Endothelial cell of umbilical vein (primary cell): Measurements from ENCODE around the gene KRTAP4-3. TPM values are rescaled to one million over a fixed set of nuclear protein-coding genes. Genes with fewer than 3 reads are reported as not detected.

ENCODE experiments used
- BruUV-seq: library from RNA; stranded (reverse); fragments of 400-500 nt; replicated peaks from 2 replicates; lab custom pipeline; 2021; lab: Mats Ljungman, UMichigan
- CTCF ChIA-PET: fragments of 300-600, 350-600 bp; sonication (Branson Sonifier 250); formaldehyde crosslinking; loops from one replicate; lab custom pipeline; 2021; ENCODE audit warnings: antibody characterized with exemption, inconsistent platforms; lab: Charles Lee
- POLR2A ChIA-PET: fragments of 300-600, 350-600 bp; sonication (Branson Sonifier 250); formaldehyde crosslinking; loops from one replicate; lab custom pipeline; 2021; ENCODE audit warnings: antibody characterized with exemption, inconsistent platforms; lab: Charles Lee
- DNase-seq: peaks from one replicate; pipeline ENCODE4 v3.0.0-alpha.2; 2011; ENCODE audit warnings: low read depth, low spot score
- FAIRE-seq: peaks from 2 replicates; lab custom pipeline; 2011; peaks lifted over from hg19 to GRCh38; lab: Jason Lieb, UNC
- H2AFZ ChIP-seq: 2 replicates; pipeline ENCODE4 v1.6.0; 2012; ENCODE audit warnings: low read depth, low read length, control low read depth, inconsistent platforms
- H3K27ac ChIP-seq: 2 replicates; pipeline ENCODE4 v1.5.1; 2011; ENCODE audit warnings: low read depth, mild to moderate bottlenecking, control low read depth, low read length, moderate library complexity; ENCODE audit not compliant: insufficient read depth
- H3K27me3 ChIP-seq, 2 experiments: 2 replicates each; pipeline versions ENCODE4 v1.6.0 to v1.6.1; 2011; ENCODE audit warnings: low read length in 2 of 2, mixed read lengths in 1 of 2; ENCODE audit not compliant: control insufficient read depth in 2 of 2, insufficient read depth in 2 of 2
- H3K36me3 ChIP-seq, 2 experiments: 2 replicates in 1 of 2; 3 replicates in 1 of 2; pipeline ENCODE4 v1.5.1; 2011; ENCODE audit warnings: low read length in 2 of 2, mild to moderate bottlenecking in 1 of 2, moderate library complexity in 1 of 2; ENCODE audit not compliant: control insufficient read depth in 2 of 2, insufficient read depth in 2 of 2; ENCODE audit errors: extremely low read depth in 1 of 2
- H3K4me1 ChIP-seq: 3 replicates; pipeline ENCODE4 v1.5.1; 2011; ENCODE audit warnings: mild to moderate bottlenecking, low read length; ENCODE audit not compliant: control insufficient read depth, insufficient read depth; ENCODE audit errors: extremely low read depth
- H3K4me2 ChIP-seq: 2 replicates; pipeline ENCODE4 v1.6.1; 2011; ENCODE audit warnings: low read length, control low read depth, mixed read lengths; ENCODE audit not compliant: insufficient read depth
- H3K4me3 ChIP-seq, 3 experiments: fragments of 200-600 bp in 1 of 3; sonication (generic), shearing (Covaris generic) in 1 of 3; replicated peaks in 1 of 3; 2 replicates each; pipeline ENCODE4 v1.5.1; 2011 to 2016; ENCODE audit warnings: control low read depth in 3 of 3, low read length in 3 of 3, mild to moderate bottlenecking in 2 of 3, inconsistent platforms in 1 of 3, low read depth in 1 of 3, moderate library complexity in 1 of 3; ENCODE audit not compliant: insufficient read depth in 1 of 3
- H3K79me2 ChIP-seq: 2 replicates; pipeline ENCODE4 v1.6.0; 2012; ENCODE audit warnings: low read length, inconsistent platforms; ENCODE audit not compliant: control insufficient read depth, insufficient read depth
- H3K9ac ChIP-seq: replicated peaks from 2 replicates; pipeline ENCODE3; 2011; ENCODE audit warnings: low read length, control low read depth; ENCODE audit not compliant: insufficient read depth; ENCODE audit errors: extremely low read depth
- H3K9me1 ChIP-seq: replicated peaks from 3 replicates; pipeline ENCODE4 v1.6.0; 2011; ENCODE audit warnings: mild to moderate bottlenecking, low read length; ENCODE audit not compliant: control insufficient read depth, insufficient read depth; ENCODE audit errors: extremely low read depth
- H3K9me3 ChIP-seq: replicated peaks from 2 replicates; pipeline ENCODE4 v1.5.1; 2012; ENCODE audit warnings: low read length, inconsistent platforms; ENCODE audit not compliant: control insufficient read depth, insufficient read depth
- H4K20me1 ChIP-seq: replicated peaks from 2 replicates; pipeline ENCODE3; 2011; ENCODE audit warnings: mild to moderate bottlenecking, low read length; ENCODE audit not compliant: control insufficient read depth, insufficient read depth; ENCODE audit errors: extremely low read depth
- EZH2 ChIP-seq: IDR thresholded peaks from 2 replicates; pipeline ENCODE4 v1.6.1; 2012; ENCODE audit warnings: borderline replicate concordance, low read depth, mild to moderate bottlenecking, moderate library complexity, low read length, inconsistent platforms; ENCODE audit not compliant: severe bottlenecking
- GATA2 ChIP-seq: IDR thresholded peaks from 2 replicates; pipeline ENCODE4 v1.7.0; 2011; ENCODE audit warnings: low read depth, mild to moderate bottlenecking, moderate library complexity, mixed read lengths, low read length; ENCODE audit not compliant: insufficient read length, insufficient read depth
- JUN ChIP-seq: IDR thresholded peaks from 2 replicates; pipeline ENCODE4 v1.6.1; 2011; ENCODE audit warnings: borderline replicate concordance, low read depth; ENCODE audit not compliant: insufficient read length, insufficient read depth
- MAX ChIP-seq: IDR thresholded peaks from 2 replicates; pipeline ENCODE4 v1.6.1; 2011; ENCODE audit not compliant: insufficient read depth, insufficient read length
- MYC ChIP-seq: IDR thresholded peaks from one replicate; pipeline ENCODE4 v1.6.1; 2011; ENCODE audit warnings: mild to moderate bottlenecking, low read depth, low read length
- POLR2A ChIP-seq: IDR thresholded peaks from 2 replicates; pipeline ENCODE4 v1.6.1; 2012; ENCODE audit warnings: low read depth, mild to moderate bottlenecking, control low read depth, low read length
- dilution Hi-C: fragments of 300-500 bp; cut with MboI; formaldehyde crosslinking; loops from one replicate; pipeline ENCODE4 v1.15.0; 2019; ENCODE audit warnings: low sequenced_read_pairs; ENCODE audit not compliant: extremely low pct_ligation_motif_present
- intact Hi-C: fragments of 100-400 bp; cut with micrococcal nuclease; formaldehyde crosslinking; loops from one replicate; pipeline ENCODE4 v1.10.0; 2022
- polyA plus RNA-seq, 4 experiments: library from polyadenylated mRNA; depleted of rRNA in 3 of 4; stranded (reverse) in 3 of 4; unstranded in 1 of 4; fragments of >200 nt; gene quantifications; 2 replicates each; pipeline versions ENCODE4 v1.2.1 to v1.2.3, GENCODE V29; 2011 to 2012; ENCODE audit warnings: missing spikeins in 1 of 4
- total RNA-seq: library from RNA; stranded (reverse); gene quantifications from 2 replicates; pipeline ENCODE4 v1.2.3, GENCODE V29; 2021

Gene KRTAP4-3
- total and polyA plus RNA-seq, 2 donors (not counting 3 experiments of a cell fraction or from before 2014, with no cell fraction given), result not detected

DNA sequence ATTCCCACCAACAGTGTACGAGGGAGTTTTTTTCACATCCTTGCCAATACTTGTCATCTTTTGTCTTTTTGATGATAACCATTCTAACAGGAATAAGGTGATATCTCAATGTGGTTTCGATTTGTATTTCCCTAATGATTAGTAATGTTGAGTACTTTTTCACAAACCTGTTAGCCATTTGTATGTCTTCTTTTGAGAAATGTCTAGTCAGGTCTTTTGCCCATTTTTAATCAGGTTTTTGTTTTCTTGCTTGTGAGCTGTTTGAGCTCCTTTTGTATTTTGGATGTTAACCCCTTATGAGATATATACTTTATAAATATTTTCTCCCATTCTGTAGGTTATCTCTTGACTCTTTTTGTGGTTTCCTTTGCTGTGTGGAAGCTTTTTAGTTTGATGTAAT, 16.5 kb downstream of the KRTAP4-3 start:
- H3K4me3 ChIP-seq, result no peak overlapping the region
- dilution Hi-C loops (no loop called here), intact Hi-C loops (no loop called here)
- ChIA-PET POLR2A (no interaction called here), CTCF (no interaction called here)
- no peak overlapping the region for H3K4me2 ChIP-seq
- H3K27me3 ChIP-seq, result no peaks in the 10 kb centered on the region
- H4K20me1 ChIP-seq, result no peaks in the 10 kb centered on the region
- no peaks in the 10 kb centered on the region for H3K4me1 ChIP-seq
- TF ChIP-seq MAX, result no peak
- no peak for TF ChIP-seq MYC
- TF ChIP-seq POLR2A, result no peak
- no peak for TF ChIP-seq JUN
- TF ChIP-seq EZH2, result no peak
- TF ChIP-seq GATA2, result no peak
- DNase-seq (no peak), FAIRE-seq (no peak)
- no peaks in the 10 kb centered on the region for H3K79me2 ChIP-seq
- no peak overlapping the region for H3K27ac ChIP-seq
- H2AFZ ChIP-seq, result no peak overlapping the region
- H3K9me3 ChIP-seq, result no peaks in the 10 kb centered on the region
- H3K36me3 ChIP-seq, result no peaks in the 10 kb centered on the region
- no peak overlapping the region for H3K9ac ChIP-seq
- no TSS peak for BruUV-seq
- H3K9me1 ChIP-seq, result no peaks in the 10 kb centered on the region

DNA sequence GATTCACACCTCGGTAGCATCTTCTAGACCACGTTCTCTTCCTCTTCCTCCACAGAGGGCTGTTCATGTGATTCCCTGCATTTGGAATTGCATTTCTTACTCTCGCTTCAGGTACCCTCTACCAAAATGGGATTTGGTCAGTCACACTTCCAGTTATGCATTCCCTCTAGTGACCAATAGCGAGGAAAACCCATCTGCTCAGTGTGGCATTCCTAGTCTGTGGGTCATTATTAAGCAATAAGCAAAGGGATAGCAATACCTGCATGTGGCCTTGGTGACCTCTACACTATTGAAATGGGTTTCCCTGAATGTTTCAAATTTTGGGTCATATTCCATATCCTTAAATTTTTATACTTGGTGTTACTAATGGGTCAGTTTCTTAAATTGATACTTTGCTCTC, 18.0 kb downstream of the KRTAP4-3 start:
- Histone ChIP-seq H3K9me3 (no peaks in the 10 kb centered on the region), H3K79me2 (no peaks in the 10 kb centered on the region), H3K4me1 (no peaks in the 10 kb centered on the region), H4K20me1 (no peaks in the 10 kb centered on the region), H3K4me2 (no peak overlapping the region), H2AFZ (no peak overlapping the region), H3K9me1 (no peaks in the 10 kb centered on the region), H3K4me3 (no peak overlapping the region), H3K27ac (no peak overlapping the region), H3K9ac (no peak overlapping the region), H3K36me3 (no peaks in the 10 kb centered on the region), H3K27me3 (no peaks in the 10 kb centered on the region)
- intact Hi-C loops, result no loop called here
- dilution Hi-C loops, result no loop called here
- ChIA-PET POLR2A (no interaction called here), CTCF (no interaction called here)
- FAIRE-seq (no peak), DNase-seq (no peak)
- TF ChIP-seq MYC, result no peak
- no TSS peak for BruUV-seq
